ENCODE data around the gene ZNF221. TPM values are rescaled to one million over a fixed set of nuclear protein-coding genes. Genes with fewer than 3 reads are reported as not detected.

ZNF221 gene
- total RNA-seq, 1 experiment from 2014 or later: 8.5 TPM

- Histone ChIP-seq H3K27ac (no peak overlapping the region), H3K36me3 (peaks cover 11% of the 10 kb centered on the region; the same call in 1 of the 2 replicates), H3K27me3 (no peaks in the 10 kb centered on the region), H3K4me3 (no peak overlapping the region), H3K4me1 (no peaks in the 10 kb centered on the region; the same call in 1 of the 2 replicates), H3K9me3 (replicated peaks) (no peaks in the 10 kb centered on the region)
- DNase-seq: no peak
Measured at GRCh38 chr19:43997631-43998290, 46.7 kb downstream of the ZNF221 start.

GRCh38 chr19:44002212-44002565 lies 51.2 kb downstream of the ZNF221 start:
- no peaks in the 10 kb centered on the region for H3K9me3 ChIP-seq (replicated peaks)
- peaks cover 4% of the 10 kb centered on the region for H3K36me3 ChIP-seq
- H3K4me3 ChIP-seq: peak overlapping the region; percentile 83
- no peak for DNase-seq
- H3K27ac ChIP-seq: peak overlapping the region; percentile 30; the same call in 1 of the 2 replicates
- H3K27me3 ChIP-seq: no peaks in the 10 kb centered on the region
- H3K4me1 ChIP-seq: no peaks in the 10 kb centered on the region; the same call in 1 of the 2 replicates

- Histone ChIP-seq H3K9me3 (replicated peaks) (no peaks in the 10 kb centered on the region), H3K36me3 (peaks cover 8% of the 10 kb centered on the region), H3K4me1 (no peaks in the 10 kb centered on the region; the same call in 1 of the 2 replicates), H3K4me3 (peak within 1 kb of the TSS; percentile 83), H3K27ac (peak within 1 kb of the TSS; percentile 30; the same call in 1 of the 2 replicates), H3K27me3 (no peaks in the 10 kb centered on the region)
- DNase-seq: peak; percentile 92 to 97
Measured at GRCh38 chr19:44002566-44003460, 51.8 kb downstream of the ZNF221 start, which contains the start of gene ZNF230. ZNF230 (plus strand) TSS chr19:44002957; CDS start chr19:44007079, 4,122 bp downstream.

- peak overlapping the region; percentile 30; the same call in 1 of the 2 replicates for H3K27ac ChIP-seq
- peak overlapping the region; percentile 83 for H3K4me3 ChIP-seq
- H3K36me3 ChIP-seq: peaks cover 13% of the 10 kb centered on the region
- no peaks in the 10 kb centered on the region for H3K27me3 ChIP-seq
- peak; percentile 7 to 24 for DNase-seq
- no peaks in the 10 kb centered on the region for H3K9me3 ChIP-seq (replicated peaks)
- no peaks in the 10 kb centered on the region; the same call in 1 of the 2 replicates for H3K4me1 ChIP-seq
Measured at GRCh38 chr19:44003461-44004009, 52.5 kb downstream of the ZNF221 start.

- H3K4me3 ChIP-seq: no peak overlapping the region
- H3K4me1 ChIP-seq: no peaks in the 10 kb centered on the region; the same call in 1 of the 2 replicates
- H3K27ac ChIP-seq: no peak overlapping the region
- peaks cover 38% of the 10 kb centered on the region for H3K36me3 ChIP-seq
- DNase-seq: no peak
- H3K27me3 ChIP-seq: no peaks in the 10 kb centered on the region
- H3K9me3 ChIP-seq (replicated peaks): peaks cover 9% of the 10 kb centered on the region; the same call in 1 of the 2 replicates
Measured at GRCh38 chr19:44005973-44006372, 54.9 kb downstream of the ZNF221 start.

- Histone ChIP-seq H3K4me3 (no peak overlapping the region), H3K36me3 (peaks cover 51% of the 10 kb centered on the region), H3K4me1 (no peaks in the 10 kb centered on the region), H3K9me3 (replicated peaks) (peaks cover 9% of the 10 kb centered on the region; the same call in 1 of the 2 replicates), H3K27me3 (no peaks in the 10 kb centered on the region), H3K27ac (no peak overlapping the region)
- no peak for DNase-seq
Measured at GRCh38 chr19:44007473-44007872, 56.4 kb downstream of the ZNF221 start.

GRCh38 chr19:44010468-44010867 lies 59.4 kb downstream of the ZNF221 start:
- Histone ChIP-seq H3K27me3 (no peaks in the 10 kb centered on the region), H3K9me3 (replicated peaks) (peaks cover 9% of the 10 kb centered on the region; the same call in 1 of the 2 replicates), H3K27ac (no peak overlapping the region), H3K36me3 (peaks cover 51% of the 10 kb centered on the region), H3K4me1 (no peaks in the 10 kb centered on the region), H3K4me3 (no peak overlapping the region)
- no peak for DNase-seq

Other genes starting within 250 kb of the ZNF221 start
- not detected in 2 replicates for gene IRGC, start 235.2 kb upstream of the ZNF221 start, total RNA-seq (2014; rRNA removed; shearing (Covaris generic))
- gene SMG9, start 196.3 kb upstream of the ZNF221 start, total RNA-seq (2014; rRNA removed; shearing (Covaris generic)): 22.5 and 25.7 TPM in 2 replicates
- 0.38 and 0.63 TPM in 2 replicates for gene KCNN4, start 170.3 kb upstream of the ZNF221 start, total RNA-seq (2014; rRNA removed; shearing (Covaris generic))
- 0.06 and 0.35 TPM in 2 replicates for gene LYPD5, start 148.8 kb upstream of the ZNF221 start, total RNA-seq (2014; rRNA removed; shearing (Covaris generic))
- 9.7 and 15.0 TPM in 2 replicates for gene ZNF283, start 123.9 kb upstream of the ZNF221 start, total RNA-seq (2014; rRNA removed; shearing (Covaris generic))
- 0.63 and 1.6 TPM in 2 replicates for gene ZNF404, start 67.3 kb upstream of the ZNF221 start, total RNA-seq (2014; rRNA removed; shearing (Covaris generic))
- gene ZNF45, start 15.9 kb upstream of the ZNF221 start, total RNA-seq (2014; rRNA removed; shearing (Covaris generic)): 14.2 and 14.4 TPM in 2 replicates
- gene ZNF155, start 33.0 kb downstream of the ZNF221 start, total RNA-seq (2014; rRNA removed; shearing (Covaris generic)): 6.8 and 8.1 TPM in 2 replicates
- 6.0 and 6.5 TPM in 2 replicates for gene ZNF230, start 51.7 kb downstream of the ZNF221 start, total RNA-seq (2014; rRNA removed; shearing (Covaris generic))
- 6.9 and 9.2 TPM in 2 replicates for gene ZNF222, start 74.2 kb downstream of the ZNF221 start, total RNA-seq (2014; rRNA removed; shearing (Covaris generic))
- gene ZNF223, start 100.8 kb downstream of the ZNF221 start, total RNA-seq (2014; rRNA removed; shearing (Covaris generic)): 5.9 and 6.3 TPM in 2 replicates
- 4.0 and 4.7 TPM in 2 replicates for gene ZNF284, start 120.9 kb downstream of the ZNF221 start, total RNA-seq (2014; rRNA removed; shearing (Covaris generic))
- gene ZNF224, start 143.1 kb downstream of the ZNF221 start, total RNA-seq (2014; rRNA removed; shearing (Covaris generic)): 18.1 and 26.3 TPM in 2 replicates
- gene ZNF225, start 162.2 kb downstream of the ZNF221 start, total RNA-seq (2014; rRNA removed; shearing (Covaris generic)): 5.1 and 6.3 TPM in 2 replicates
- 10.5 and 11.6 TPM in 2 replicates for gene ZNF234, start 190.3 kb downstream of the ZNF221 start, total RNA-seq (2014; rRNA removed; shearing (Covaris generic))
- gene ZNF226, start 213.9 kb downstream of the ZNF221 start, total RNA-seq (2014; rRNA removed; shearing (Covaris generic)): 14.8 and 18.0 TPM in 2 replicates